ENCODE data around the gene CCDC81. TPM values are rescaled to one million over a fixed set of nuclear protein-coding genes. Genes with fewer than 3 reads are reported as not detected.
"Not testable (repeated sequence)": the region's sequence is repeated elsewhere in the genome, so short reads cannot be mapped to it uniquely, and the experiment has no call there.

The CCDC81 gene
- total RNA-seq, 1 donor from 2014 or later: 0.25 TPM

- no peak for DNase-seq
- intact Hi-C loops (cut with micrococcal nuclease): no loop called here
- ATAC-seq: no peak
These were observed 52.8 kb downstream of the CCDC81 start for GRCh38 chr11:86427441-86427840.

- ATAC-seq (no peak), DNase-seq (no peak)
- intact Hi-C loops (cut with micrococcal nuclease): loop anchor here (10.0 kb wide), 1 partner anchor 96 kb away; no protein-coding TSS in a partner anchor
These were observed 56.6 kb downstream of the CCDC81 start for GRCh38 chr11:86431258-86431657.

- intact Hi-C loops (cut with micrococcal nuclease): loop anchor here (10.0 kb wide), 1 partner anchor 99 kb away; no protein-coding TSS in a partner anchor
- DNase-seq, ATAC-seq: not testable (repeated sequence)
These were observed 58.8 kb downstream of the CCDC81 start for GRCh38 chr11:86433361-86434095.

- no peak for ATAC-seq
- intact Hi-C loops (cut with micrococcal nuclease): loop anchor here (10.0 kb wide), 1 partner anchor 101 kb away; no protein-coding TSS in a partner anchor
These were observed 61.0 kb downstream of the CCDC81 start for GRCh38 chr11:86435711-86436110.

GRCh38 chr11:86438685-86439084 lies 64.0 kb downstream of the CCDC81 start:
- DNase-seq (no peak), ATAC-seq (no peak)
- intact Hi-C loops (cut with micrococcal nuclease): loop anchor here (10.0 kb wide), 1 partner anchor 104 kb away; no protein-coding TSS in a partner anchor

More at GRCh38 chr11:86435711-86436110, 61.0 kb downstream of the CCDC81 start:
- no peak for DNase-seq

- DNase-seq (peak; percentile 66), ATAC-seq (peak; percentile 96)
- intact Hi-C loops (cut with micrococcal nuclease): no loop called here
These were observed 65.6 kb downstream of the CCDC81 start for GRCh38 chr11:86440305-86440716.

GRCh38 chr11:86440843-86441242 lies 66.2 kb downstream of the CCDC81 start:
- peak; percentile 26 for ATAC-seq
- DNase-seq: no peak
- intact Hi-C loops (cut with micrococcal nuclease): no loop called here

GRCh38 chr11:86442420-86442819 lies 67.7 kb downstream of the CCDC81 start:
- ATAC-seq: no peak

GRCh38 chr11:86442827-86443226 lies 68.1 kb downstream of the CCDC81 start:
- DNase-seq (no peak), ATAC-seq (no peak)
- intact Hi-C loops (cut with micrococcal nuclease): no loop called here

More at GRCh38 chr11:86442420-86442819, 67.7 kb downstream of the CCDC81 start:
- intact Hi-C loops (cut with micrococcal nuclease): no loop called here
- DNase-seq: no peak

- intact Hi-C loops (cut with micrococcal nuclease): no loop called here
- no peak for ATAC-seq
- no peak for DNase-seq
These were observed 68.7 kb downstream of the CCDC81 start for GRCh38 chr11:86443415-86443814.

- intact Hi-C loops (cut with micrococcal nuclease): no loop called here
- DNase-seq (no peak), ATAC-seq (no peak)
These were observed 70.3 kb downstream of the CCDC81 start for GRCh38 chr11:86444981-86445380.

GRCh38 chr11:86446163-86446923 lies 71.7 kb downstream of the CCDC81 start:
- DNase-seq (no peak), ATAC-seq (no peak)
- intact Hi-C loops (cut with micrococcal nuclease): no loop called here

- DNase-seq (no peak), ATAC-seq (no peak)
- intact Hi-C loops (cut with micrococcal nuclease): no loop called here
These were observed 72.2 kb downstream of the CCDC81 start for GRCh38 chr11:86446924-86447285.

- ATAC-seq (no peak), DNase-seq (no peak)
- intact Hi-C loops (cut with micrococcal nuclease): no loop called here
These were observed 73.2 kb downstream of the CCDC81 start for GRCh38 chr11:86447763-86448480.

- intact Hi-C loops (cut with micrococcal nuclease): loop anchor here (5.0 to 10.0 kb wide), 2 partner anchors 165 to 352 kb away; partner anchors contain the start of gene PRSS23
- DNase-seq: no peak
- ATAC-seq: no peak
These were observed 75.4 kb downstream of the CCDC81 start for GRCh38 chr11:86449993-86450629.

GRCh38 chr11:86453290-86454030 lies 78.8 kb downstream of the CCDC81 start:
- intact Hi-C loops (cut with micrococcal nuclease): loop anchor here (5.0 to 10.0 kb wide), 2 partner anchors 161 to 349 kb away; partner anchors contain the start of gene PRSS23
- ATAC-seq (no peak), DNase-seq (no peak)

- DNase-seq (peak; percentile 85), ATAC-seq (peak; percentile 83)
- intact Hi-C loops (cut with micrococcal nuclease): loop anchor here (2.0 to 10.0 kb wide), 2 partner anchors 158 to 362 kb away; no protein-coding TSS in a partner anchor
These were observed 81.6 kb downstream of the CCDC81 start for GRCh38 chr11:86456075-86456939.

Measured in left ventricle myocardium superior (tissue), 1 donor.